Measurements from ENCODE around the gene ATOSB. TPM values are rescaled to one million over a fixed set of nuclear protein-coding genes. Genes with fewer than 3 reads are reported as not detected.
A peak's percentile ranks its signal among the peaks of the same experiment; 100 is the strongest.

The ATOSB gene
- total and polyA plus RNA-seq, 4 donors: 2.8 to 29.8 (median 5.6) TPM

DNA sequence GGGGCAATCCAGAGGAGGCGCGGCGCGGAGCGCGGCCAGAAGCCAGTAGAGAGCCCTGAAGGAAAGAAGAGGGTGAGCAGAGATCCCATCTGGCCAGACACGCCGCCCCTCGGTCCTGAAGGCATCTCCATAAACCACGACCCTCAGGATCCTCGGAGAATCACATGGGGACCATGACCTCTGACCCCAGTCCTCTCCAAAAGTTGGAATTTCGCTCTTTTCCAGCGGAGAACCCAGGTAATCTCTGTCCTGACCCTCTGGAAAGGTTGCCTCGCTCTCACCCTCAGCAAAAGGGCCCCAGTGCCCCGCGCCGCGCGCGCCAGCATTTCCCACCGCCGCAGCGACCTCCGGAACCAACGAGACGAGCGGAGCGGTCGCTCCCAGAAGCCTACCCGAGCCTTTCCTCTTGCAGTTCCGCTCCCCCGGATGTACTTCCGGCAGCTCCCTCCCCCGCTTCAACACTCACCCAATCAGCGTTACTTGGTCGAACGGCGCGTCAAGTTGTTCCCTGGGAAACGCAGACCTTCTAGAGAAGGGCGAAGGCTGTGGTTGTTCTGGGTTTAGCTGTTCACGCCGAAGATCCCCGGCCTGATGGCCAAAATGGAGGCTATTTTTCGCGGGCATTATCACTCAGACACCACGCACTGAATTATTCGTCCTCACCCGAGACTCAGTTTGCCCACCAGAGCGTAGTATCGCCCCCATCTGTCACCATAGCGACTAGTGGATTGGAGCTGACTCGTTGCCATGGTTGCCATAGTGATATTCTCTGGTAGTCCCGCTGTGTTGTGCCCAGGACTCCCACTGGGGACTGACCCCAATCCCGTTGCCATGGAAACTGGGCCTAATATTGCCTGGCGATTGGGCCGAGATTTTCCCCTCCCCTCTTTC, 12.6 kb downstream of the ATOSB start, which contains the start of gene STOML2:
STOML2 (minus strand) TSS at position 363 of the 891 bp plus-strand sequence; CDS start at position 326, 37 bp downstream.
- TF ChIP-seq YY1 (IDR thresholded peaks at IDR 0.05): peak; percentile 94
- TF ChIP-seq, protein P1, sequence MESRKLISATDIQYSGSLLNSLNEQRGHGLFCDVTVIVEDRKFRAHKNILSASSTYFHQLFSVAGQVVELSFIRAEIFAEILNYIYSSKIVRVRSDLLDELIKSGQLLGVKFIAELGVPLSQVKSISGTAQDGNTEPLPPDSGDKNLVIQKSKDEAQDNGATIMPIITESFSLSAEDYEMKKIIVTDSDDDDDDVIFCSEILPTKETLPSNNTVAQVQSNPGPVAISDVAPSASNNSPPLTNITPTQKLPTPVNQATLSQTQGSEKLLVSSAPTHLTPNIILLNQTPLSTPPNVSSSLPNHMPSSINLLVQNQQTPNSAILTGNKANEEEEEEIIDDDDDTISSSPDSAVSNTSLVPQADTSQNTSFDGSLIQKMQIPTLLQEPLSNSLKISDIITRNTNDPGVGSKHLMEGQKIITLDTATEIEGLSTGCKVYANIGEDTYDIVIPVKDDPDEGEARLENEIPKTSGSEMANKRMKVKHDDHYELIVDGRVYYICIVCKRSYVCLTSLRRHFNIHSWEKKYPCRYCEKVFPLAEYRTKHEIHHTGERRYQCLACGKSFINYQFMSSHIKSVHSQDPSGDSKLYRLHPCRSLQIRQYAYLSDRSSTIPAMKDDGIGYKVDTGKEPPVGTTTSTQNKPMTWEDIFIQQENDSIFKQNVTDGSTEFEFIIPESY (IDR thresholded peaks at IDR 0.05): no peak
- peak in 1 of 2 donors; percentile 31 for TF ChIP-seq RAD21 (IDR thresholded peaks at IDR 0.05)
- TF ChIP-seq, protein P2, sequence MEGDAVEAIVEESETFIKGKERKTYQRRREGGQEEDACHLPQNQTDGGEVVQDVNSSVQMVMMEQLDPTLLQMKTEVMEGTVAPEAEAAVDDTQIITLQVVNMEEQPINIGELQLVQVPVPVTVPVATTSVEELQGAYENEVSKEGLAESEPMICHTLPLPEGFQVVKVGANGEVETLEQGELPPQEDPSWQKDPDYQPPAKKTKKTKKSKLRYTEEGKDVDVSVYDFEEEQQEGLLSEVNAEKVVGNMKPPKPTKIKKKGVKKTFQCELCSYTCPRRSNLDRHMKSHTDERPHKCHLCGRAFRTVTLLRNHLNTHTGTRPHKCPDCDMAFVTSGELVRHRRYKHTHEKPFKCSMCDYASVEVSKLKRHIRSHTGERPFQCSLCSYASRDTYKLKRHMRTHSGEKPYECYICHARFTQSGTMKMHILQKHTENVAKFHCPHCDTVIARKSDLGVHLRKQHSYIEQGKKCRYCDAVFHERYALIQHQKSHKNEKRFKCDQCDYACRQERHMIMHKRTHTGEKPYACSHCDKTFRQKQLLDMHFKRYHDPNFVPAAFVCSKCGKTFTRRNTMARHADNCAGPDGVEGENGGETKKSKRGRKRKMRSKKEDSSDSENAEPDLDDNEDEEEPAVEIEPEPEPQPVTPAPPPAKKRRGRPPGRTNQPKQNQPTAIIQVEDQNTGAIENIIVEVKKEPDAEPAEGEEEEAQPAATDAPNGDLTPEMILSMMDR (IDR thresholded peaks at IDR 0.05; ENCODE audit: low read depth, low read length, missing input control): no peak
- TF ChIP-seq, protein P3, sequence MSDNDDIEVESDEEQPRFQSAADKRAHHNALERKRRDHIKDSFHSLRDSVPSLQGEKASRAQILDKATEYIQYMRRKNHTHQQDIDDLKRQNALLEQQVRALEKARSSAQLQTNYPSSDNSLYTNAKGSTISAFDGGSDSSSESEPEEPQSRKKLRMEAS (IDR thresholded peaks at IDR 0.05): peak; percentile 65
- TF ChIP-seq, protein P4, sequence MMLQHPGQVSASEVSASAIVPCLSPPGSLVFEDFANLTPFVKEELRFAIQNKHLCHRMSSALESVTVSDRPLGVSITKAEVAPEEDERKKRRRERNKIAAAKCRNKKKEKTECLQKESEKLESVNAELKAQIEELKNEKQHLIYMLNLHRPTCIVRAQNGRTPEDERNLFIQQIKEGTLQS (IDR thresholded peaks at IDR 0.05): no peak
- TF ChIP-seq, protein P5, sequence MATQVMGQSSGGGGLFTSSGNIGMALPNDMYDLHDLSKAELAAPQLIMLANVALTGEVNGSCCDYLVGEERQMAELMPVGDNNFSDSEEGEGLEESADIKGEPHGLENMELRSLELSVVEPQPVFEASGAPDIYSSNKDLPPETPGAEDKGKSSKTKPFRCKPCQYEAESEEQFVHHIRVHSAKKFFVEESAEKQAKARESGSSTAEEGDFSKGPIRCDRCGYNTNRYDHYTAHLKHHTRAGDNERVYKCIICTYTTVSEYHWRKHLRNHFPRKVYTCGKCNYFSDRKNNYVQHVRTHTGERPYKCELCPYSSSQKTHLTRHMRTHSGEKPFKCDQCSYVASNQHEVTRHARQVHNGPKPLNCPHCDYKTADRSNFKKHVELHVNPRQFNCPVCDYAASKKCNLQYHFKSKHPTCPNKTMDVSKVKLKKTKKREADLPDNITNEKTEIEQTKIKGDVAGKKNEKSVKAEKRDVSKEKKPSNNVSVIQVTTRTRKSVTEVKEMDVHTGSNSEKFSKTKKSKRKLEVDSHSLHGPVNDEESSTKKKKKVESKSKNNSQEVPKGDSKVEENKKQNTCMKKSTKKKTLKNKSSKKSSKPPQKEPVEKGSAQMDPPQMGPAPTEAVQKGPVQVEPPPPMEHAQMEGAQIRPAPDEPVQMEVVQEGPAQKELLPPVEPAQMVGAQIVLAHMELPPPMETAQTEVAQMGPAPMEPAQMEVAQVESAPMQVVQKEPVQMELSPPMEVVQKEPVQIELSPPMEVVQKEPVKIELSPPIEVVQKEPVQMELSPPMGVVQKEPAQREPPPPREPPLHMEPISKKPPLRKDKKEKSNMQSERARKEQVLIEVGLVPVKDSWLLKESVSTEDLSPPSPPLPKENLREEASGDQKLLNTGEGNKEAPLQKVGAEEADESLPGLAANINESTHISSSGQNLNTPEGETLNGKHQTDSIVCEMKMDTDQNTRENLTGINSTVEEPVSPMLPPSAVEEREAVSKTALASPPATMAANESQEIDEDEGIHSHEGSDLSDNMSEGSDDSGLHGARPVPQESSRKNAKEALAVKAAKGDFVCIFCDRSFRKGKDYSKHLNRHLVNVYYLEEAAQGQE (IDR thresholded peaks at IDR 0.05): peak; percentile 40
- TF ChIP-seq JUND (IDR thresholded peaks at IDR 0.05): no peak
- TF ChIP-seq GABPA (IDR thresholded peaks at IDR 0.05 in 1 of 2, conservative IDR thresholded peaks at IDR 0.05 in 1 of 2): peak; percentile 98 to 99
- peak; percentile 38 to 44 for TF ChIP-seq RXRA (IDR thresholded peaks at IDR 0.05)
- TF ChIP-seq NR2F2 (IDR thresholded peaks at IDR 0.05): peak; percentile 89
- TF ChIP-seq TAF1 (conservative IDR thresholded peaks at IDR 0.05): no peak
- peak in 1 of 2 donors; percentile 22 for TF ChIP-seq HNF4A (conservative IDR thresholded peaks at IDR 0.05)
- no peak for TF ChIP-seq FOXA1 (IDR thresholded peaks at IDR 0.05)
- TF ChIP-seq HNF4G (IDR thresholded peaks at IDR 0.05): no peak
- no peak for TF ChIP-seq FOXA2 (IDR thresholded peaks at IDR 0.05)
- peak; percentile 87 to 95 for TF ChIP-seq EGR1 (IDR thresholded peaks at IDR 0.05; ENCODE audit: low read depth in 2 of 2)
- peak; percentile 79 for TF ChIP-seq SP1 (IDR thresholded peaks at IDR 0.05)

More for the DNA sequence above, 12.6 kb downstream of the ATOSB start, which contains the start of gene STOML2:
- H3K9ac ChIP-seq (ENCODE audit: low read depth in 1 of 2, low read length in 2 of 2): peak within 1 kb of the TSS; percentile 86 to 90
- H3K4me1 ChIP-seq (ENCODE audit: control insufficient read depth in 4 of 4, insufficient read depth in 4 of 4, low read length in 3 of 4): peaks cover 0 to 23% (median 18%) of the 10 kb centered on the region in 4 donors
- peaks cover 13 to 50% (median 25%) of the 10 kb centered on the region in 4 donors for H3K36me3 ChIP-seq (ENCODE audit: control insufficient read depth in 4 of 4, insufficient read depth in 3 of 4, low read depth in 1 of 4, low read length in 3 of 4)
- DNase-seq (ENCODE audit: low spot score): peak; percentile 90
- peak within 1 kb of the TSS; percentile 79 to 81 for H3K27ac ChIP-seq (ENCODE audit: low read depth in 1 of 2, low read length in 2 of 2)
- H3K4me3 ChIP-seq (ENCODE audit: low read depth in 1 of 3, low read length in 3 of 3): peak within 1 kb of the TSS; percentile 48 to 96 (median 87)
- H3K9me3 ChIP-seq (ENCODE audit: control insufficient read depth in 4 of 4, low read length in 3 of 4): no peaks in the 10 kb centered on the region
- WGBS: 1% methylated on average over 57 of the region's 57 CpGs
- H3K27me3 ChIP-seq (ENCODE audit: control insufficient read depth in 4 of 4, insufficient read depth in 4 of 4, low read length in 3 of 4): no peaks in the 10 kb centered on the region

Data from liver (tissue), 9 donors.